GM21786 (cell line): ENCODE results near the gene LEMD1.

ENCODE experiments used
- ATAC-seq: cut with Tn5 transposase; IDR thresholded peaks from one replicate; pipeline ENCODE4 v1.9.1; 2021; ENCODE audit not compliant: unreplicated experiment

LEMD1 gene, protein sequence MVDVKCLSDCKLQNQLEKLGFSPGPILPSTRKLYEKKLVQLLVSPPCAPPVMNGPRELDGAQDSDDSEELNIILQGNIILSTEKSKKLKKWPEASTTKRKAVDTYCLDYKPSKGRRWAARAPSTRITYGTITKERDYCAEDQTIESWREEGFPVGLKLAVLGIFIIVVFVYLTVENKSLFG

DNA sequence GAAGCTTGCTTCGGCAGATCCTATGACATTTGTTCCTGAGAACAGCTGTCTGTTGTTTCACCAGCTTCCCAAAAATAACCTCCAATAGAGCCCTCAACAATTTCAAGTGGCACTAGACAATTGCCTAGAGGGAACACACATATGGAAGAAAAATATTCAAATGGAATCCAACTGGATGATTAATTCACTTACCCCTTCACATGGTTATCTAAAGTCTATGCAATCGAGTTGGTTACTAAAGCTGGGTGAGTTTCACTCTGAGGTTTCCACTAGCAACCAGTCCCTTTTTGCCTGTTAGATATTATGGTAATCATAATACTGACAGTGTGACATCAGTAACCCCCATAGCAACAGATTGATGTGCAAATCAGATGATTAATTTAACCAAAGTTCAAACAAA lies at the start of gene LEMD1:
Gene LEMD1 (minus strand): TSS at position 259 of the 400 bp plus-strand sequence. CDS start 1,520 bp downstream, outside the sequence.
- ATAC-seq, result no peak

DNA sequence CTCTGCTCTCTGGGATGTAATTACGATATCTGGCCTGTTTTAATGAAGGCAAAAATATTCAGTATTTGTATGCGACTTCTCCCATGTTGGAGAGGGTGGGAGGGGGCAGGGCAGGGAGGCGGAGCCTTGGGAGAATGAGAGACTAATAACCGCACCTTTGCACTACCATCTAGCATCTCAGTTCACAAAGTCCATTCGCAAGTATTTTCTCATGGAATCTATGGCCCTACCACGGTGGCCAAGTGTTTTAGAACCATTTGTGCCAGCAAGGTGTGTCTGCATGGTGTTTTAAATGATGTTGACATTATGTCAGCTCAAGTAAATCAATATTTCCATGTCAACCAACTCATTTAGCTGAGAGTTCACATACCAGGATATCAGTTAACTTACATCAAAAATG lies 48.3 kb upstream of the LEMD1 start:
- ATAC-seq, result no peak

DNA sequence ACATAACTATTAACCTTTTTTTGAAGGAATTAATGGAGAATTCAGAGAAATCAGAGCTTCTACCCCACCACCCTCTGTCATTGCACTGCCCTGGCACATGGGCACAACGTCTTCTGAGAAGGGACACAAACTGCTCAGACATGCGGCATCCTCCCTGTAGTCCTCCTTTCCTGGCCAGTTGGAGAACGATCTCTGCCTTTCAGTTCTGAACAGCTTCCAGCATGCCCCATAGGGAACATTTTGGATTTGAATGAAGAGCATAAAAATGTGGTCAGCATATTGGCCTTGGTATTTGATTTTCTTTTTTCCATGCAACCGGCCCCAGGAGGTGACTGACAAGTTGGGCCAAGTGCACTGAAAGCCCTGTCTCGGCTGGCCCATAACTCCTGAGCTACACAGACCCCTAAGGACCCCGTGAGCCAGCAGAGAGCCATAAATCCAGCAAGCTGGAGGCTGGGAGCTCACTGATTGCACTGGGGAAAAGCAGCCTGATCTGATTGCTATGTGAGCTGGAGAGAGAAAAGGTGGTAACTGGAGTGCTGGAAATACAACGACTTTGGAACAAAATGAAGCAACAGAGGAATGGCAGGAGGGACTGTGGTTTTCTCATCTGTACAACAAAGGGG lies 44.9 kb upstream of the LEMD1 start:
- no peak for ATAC-seq

DNA sequence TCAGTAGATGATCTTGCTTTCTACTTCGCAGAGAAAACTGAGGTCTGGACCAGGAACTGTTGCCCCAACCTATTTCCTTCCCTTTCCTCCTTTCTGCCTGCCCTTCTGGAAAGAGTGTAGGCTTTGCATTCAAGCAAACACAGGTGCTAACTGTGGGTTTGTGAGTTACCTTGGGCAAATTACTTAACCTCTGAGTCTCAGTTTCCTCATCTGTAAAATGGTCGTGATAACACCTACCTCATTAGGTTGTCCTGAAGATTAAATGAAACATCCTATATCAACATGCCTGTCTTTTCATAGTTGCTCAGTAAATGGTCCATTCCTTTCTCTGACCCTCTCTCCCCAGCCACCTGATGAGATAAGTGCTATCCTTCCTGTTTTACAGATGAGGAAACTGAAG lies 43.5 kb upstream of the LEMD1 start:
- no peak for ATAC-seq

DNA sequence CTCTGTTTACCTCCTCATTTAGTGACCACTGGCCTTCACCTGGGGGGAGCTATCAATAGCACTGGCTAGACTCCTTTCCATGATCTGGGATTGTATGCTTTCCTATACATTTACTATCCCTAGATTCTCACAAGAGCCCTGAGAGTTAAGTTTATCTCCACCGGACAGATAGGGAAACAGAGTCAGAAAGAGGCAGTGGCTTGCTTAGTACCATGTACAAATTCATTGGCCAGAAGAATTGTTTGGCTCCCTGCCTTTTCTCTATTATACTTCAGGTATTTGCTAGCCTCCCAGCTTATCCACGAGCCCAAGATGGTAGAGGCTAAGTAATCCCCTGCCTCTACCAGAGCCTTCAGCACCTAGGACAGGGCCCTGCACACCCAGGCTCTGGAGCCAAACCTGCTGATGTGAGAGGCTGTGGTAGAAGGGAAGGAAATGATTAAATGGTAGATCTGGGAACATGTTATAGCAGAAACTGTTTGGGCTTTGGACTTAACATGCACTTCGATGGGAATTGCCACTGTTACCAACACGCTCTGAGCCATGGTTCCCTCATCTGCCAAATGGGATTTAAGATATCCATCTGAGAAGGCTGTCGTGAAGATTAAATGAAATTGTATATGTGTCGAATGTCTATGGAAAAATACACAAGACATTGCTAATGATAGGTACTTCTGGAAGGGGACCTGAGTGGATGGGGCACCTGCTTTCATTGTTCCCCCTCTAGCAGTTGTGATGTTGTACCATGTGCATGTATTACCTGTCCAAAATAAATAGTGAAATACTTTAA lies 37.1 kb upstream of the LEMD1 start:
- ATAC-seq, result no peak

DNA sequence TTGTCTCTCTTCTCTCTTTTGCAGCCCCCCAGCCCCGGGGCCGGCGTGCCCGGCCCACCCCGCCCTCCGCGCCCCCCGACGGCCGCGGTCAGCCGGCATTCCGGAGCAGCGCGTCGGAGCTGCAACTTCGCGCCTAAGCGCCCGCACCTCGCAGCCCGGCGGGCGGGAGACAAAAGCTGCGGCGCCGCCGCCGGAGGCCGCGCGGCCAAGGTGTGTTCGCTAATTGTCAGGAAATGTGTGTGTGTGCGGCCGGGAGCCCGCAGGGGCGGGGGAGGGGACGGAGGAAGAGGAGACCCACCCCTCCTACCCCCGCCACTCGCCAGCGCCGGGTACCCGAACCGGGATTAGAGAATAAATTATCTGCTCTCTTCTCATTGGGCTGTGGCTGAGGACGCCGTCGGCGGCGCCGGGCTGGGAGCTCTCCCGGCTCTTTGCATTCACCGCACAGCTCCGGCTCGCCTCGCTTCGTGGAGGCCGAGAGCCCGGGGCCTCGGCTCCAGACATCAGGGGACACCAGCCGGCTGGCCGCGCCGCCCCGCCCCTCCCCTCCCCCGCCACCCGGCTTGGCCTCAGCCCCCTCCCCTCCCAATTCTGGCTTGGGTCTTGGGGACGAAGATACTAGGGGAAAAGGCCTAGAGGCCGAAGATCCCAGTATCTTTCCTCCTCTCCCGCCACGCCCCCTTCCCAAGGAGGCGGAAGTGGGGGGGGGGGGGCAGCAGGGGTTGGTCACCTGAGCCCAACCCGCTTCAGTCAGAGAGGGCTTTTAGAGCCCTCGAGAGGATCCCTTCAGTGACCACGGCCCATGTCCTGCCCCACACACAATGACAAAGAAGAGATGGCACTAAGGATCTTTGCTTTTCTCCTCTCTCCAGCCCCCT lies 35.3 kb upstream of the LEMD1 start:
- no peak for ATAC-seq

DNA sequence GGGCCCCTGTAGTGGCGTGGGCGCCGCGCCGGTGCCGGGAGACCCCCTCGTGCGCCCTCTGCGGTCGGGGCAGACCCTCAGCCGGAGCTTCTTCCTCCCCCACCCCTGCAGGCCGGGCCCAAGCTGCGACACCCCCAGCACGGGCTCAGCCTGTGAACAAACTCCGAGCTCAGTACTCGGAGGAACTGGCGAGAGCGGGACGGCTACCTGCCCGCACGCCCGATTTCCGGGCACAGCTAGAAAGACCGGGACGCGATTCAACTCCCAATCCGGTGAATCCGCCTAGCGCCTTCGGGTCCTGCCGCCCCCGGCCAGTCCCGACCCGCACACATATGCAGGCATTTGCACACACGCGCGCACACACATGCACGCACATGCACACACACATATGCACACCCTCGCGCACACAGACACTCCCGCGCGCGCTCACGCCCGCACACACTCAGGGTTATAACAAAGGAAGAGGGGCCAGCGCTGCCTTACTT lies 34.6 kb upstream of the LEMD1 start:
- no peak for ATAC-seq

DNA sequence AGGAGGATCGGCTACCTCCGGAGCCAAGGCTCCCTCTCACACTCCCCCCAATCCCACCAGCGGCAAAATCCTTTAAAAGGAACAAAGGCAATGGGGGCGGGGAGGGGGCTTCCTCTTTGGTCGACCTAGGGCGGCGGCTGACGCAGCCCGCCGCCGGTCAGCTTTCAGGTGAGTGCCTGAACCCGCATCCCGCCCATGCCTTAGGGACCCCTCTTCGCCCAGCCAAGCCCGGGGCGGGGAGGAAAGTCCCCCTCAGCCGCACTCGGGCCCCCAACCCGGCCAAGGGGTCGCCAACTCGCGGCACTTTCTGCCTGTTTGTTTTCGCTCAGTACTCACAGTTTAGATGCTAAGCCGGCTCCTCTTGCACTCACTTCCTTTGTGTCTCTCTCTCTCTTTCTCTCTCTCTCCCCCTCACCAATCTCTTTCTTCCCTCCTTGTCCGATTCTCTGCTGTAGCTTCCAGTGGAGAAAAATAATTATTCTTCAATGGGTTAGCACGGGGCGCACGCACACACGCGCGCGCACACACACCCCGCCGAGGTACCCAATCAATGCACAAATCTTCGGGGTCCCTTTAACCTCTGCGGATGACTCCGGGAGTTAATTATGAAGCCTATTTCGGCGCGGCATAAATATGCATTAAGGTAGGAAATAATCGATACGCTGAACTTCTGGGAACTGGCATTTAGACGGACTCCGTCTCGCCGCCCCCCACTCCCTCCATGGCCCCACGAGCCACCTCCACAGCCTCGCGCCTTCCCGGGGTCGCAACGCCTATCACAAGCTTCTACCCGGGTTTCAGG lies 33.9 kb upstream of the LEMD1 start, which contains the start of gene BLACAT1:
Gene BLACAT1 (minus strand): TSS at position 465 of the 802 bp plus-strand sequence.
- no peak for ATAC-seq

DNA sequence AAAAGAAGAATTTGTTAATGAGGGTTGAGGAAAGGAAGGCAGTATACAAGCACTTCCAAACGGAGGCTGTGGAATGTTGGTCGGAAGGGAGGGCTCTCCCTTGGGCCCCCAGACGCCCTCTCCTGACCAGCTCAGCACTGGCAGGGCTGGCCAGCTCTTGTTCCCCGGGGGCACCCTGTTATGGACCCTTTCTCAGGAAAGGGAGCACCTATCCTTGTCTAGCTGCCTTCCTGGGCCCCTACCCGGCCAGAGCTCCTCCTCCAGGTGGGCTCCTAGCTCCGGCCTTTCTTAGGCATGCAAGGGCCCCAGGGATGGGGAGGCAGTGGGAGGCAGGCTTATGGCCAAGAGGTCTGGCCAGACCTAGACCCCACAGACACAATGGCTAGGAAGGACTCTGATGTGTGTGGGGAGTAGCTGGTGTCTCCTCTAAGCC lies 33.1 kb upstream of the LEMD1 start:
- ATAC-seq, result no peak

DNA sequence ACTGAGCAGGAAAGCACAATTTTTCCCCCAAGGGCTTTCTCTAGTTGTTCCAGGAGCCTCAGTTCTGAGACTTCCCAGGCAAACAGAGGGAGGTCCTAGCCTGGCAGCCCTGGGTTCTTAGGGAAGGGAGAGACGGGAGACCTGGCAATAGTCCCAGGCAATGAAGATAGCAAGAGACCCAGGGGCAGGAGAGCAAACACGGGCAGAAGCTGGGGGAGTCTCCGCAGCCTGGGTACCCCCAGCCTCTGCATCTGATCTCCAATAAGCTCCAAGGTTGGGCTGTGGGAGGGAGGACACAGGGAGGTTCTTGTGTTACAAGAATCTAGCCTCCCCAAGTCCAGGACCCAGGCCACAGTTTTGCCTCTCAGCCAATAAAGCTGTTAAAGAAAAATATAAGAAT lies 31.6 kb upstream of the LEMD1 start:
- no peak for ATAC-seq

DNA sequence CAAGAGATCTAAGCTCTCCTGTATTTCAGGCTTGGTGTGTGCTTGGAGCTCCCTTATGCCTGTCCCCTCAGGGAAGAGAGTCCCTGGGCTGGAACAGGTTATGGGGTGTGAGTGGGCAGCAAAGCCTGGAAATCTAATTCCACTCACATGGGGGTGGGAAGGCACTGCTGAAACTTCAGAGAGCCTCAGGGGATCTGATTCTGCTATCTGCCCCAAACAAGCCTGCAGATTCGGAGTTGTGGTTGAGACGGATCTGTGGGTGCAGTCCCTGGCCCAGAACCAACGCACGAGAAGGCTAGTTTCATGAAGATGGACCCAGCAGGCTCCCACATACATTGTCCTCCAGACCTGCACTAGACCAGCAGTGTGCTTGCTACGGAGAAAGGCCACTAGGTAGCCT lies 31.1 kb upstream of the LEMD1 start:
- no peak for ATAC-seq

DNA sequence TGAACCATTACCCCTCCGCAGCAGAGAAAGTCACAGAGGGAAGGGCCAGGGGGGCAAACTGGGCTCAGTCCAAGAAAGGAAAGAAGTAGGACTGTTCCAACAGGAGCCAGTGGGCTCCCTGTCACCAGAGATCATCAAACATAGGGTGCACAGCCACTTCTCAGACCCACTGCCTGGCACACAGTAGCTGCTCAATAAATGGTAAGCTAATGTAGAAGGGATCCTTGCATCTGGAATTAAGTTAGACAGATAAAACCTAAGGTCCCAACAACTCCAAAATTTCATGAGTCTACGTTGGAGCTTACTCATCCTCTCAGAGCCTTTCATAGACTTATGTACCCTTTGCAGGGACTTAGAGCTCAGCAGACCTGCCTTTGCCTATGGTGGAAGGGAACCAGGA lies 30.5 kb upstream of the LEMD1 start:
- ATAC-seq, result no peak

DNA sequence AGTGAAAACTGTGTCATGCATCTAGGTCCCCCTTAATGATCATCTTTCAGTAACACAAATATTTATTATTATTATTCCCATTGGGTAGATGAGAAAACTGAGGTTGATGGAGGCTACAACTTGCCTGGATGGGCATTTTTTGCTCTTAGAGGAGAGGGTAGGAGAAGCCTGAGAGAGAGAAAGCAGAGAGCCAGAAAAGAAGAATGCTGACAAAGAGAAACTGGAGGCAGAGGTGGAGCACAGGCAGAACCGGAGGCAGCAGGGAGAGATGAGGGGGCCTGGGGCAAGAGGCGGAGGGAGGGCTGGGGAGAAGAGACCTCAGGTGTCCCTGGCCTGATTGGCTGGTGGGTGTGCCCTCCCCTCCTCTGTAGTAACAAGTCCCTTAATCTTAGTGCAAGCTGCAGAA lies 29.9 kb upstream of the LEMD1 start:
- no peak for ATAC-seq

DNA sequence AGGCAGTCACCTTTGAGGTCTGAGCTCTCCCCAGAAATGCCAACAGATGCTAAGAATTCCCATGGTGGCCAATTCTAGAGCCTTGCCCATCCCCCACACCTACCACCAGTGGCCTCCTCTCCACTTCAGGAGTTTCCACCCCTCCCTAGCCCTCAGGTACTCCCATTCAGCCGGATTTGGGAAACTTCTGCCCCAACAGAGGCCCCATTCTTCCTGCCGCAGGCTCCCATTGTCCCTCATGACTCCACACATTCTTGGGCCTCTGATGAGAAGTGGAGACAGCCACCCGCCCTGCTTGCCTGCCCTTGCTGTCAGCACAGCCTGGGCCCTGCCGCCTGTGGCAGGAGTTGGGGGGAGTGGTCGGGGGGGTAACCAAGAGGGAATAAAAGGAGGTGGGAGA lies 29.3 kb upstream of the LEMD1 start:
- no peak for ATAC-seq

DNA sequence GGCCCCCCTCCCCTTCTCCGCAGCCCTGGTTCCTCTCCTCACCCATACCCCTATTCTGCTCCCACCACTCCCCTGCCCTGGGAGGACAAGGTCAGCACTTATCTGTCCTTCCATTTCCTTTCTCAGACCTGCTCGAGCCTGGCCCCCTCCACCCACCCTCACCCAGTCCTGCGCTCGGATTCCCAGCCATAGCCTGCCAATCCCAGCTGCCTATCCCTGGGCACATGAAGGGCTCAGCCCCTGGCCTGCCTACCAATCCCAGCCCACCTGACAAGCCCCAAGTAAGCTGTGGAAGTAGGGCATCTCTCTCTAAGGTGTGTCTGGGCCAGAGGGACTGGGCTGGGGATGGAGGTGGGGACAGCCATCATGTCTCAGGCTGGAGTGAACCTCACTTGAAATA lies 28.6 kb upstream of the LEMD1 start:
- ATAC-seq, result no peak

DNA sequence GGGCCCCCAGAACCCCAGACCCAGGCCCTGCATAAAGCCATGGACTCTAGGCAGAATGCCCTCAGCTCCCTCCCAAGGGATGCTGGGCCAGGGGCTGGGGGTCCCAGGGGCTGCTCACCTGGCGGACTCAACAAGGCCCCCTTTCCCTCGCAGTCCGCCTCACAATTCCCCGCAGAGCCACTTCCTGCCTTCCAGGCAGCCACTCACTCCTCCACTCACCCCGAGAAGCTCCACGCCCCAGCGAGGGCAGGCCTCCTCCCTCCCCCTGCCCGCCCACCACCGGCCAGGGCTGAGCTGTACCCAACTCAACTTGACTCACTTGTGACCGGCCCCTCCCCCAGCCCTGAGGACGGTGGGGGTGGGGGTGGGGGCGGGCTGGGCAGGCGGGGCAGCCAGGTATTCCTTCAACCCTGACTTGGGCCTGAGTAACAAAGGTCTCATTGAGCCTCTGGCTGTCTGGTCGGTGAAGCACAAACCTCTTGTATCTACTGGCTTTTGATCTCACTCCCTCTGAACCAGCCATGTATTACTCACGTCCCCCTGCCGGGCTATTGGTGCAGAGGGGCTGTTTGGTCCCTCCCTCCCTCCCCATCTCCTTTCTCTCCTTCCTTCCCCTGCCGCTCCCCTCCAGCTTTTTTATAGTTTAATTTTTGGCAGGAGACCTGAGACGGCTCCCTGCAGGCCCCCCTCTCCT lies 28.0 kb upstream of the LEMD1 start:
- ATAC-seq, result peak; percentile 58

DNA sequence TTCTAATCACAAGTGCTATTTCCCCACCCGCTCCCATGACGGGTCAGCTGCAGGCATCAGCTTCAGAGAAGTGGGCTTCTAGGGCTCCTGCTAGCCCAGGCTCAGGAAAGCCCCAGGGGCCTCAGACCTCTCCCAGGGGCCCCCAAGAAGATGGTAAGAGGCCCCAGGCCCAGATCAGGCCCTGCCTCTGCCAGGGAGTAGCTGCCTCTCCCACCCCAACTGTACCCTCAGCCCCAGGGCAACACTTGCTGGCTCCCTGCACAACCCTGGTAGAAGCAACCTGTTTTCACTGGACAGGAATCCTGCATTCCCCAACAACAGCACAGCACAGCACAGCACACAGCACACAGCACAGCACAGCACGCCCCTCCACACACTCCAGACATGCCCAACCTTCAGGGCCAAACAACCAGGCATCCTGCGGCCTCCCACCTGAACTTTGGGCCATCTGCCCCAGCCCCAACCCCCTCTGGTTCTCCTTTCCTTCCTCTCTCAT lies 27.4 kb upstream of the LEMD1 start:
- no peak for ATAC-seq

DNA sequence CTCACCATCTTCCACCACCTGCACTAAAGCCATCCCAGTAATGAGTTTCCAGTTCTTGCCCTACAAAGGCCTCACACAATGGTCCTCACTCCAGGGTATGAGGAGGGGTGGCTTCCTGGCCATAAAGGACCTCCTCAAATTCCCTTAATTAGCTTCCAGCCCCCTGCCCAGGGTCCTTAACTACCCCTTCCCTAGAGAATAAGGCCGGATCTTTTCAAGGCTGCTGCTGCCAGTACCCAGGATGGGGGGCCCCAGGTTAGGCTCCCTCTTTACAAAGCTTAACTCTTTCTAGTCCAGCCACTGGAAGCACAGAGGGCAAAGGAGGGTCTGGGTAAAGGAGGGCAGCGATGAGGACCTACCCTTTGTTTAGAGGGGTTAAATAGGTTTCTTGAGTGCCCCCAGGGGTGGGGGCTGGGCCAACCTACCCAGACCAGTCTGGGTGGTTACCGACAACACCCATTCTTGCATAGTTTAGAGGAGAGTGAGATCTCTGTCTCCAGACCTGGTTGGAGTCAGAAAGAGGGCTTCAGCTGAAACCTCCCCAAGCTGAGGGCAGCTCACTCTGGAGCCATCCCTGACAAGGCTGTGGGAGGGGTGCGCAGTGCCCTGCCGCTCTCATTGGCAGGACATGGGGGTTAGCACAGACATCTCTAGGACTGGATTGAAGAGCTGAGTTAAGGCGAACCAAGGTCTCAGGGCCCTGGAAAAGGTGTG lies 26.8 kb upstream of the LEMD1 start:
- ATAC-seq, result no peak
